AG04450 (cell line): ENCODE results near the gene CCND2. TPM values are rescaled to one million over a fixed set of nuclear protein-coding genes. Genes with fewer than 3 reads are reported as not detected.

Experiments
- CTCF ChIA-PET: fragments of 300-600, 350-600 bp; formaldehyde crosslinking; extraction: SDS; loops from one replicate; lab custom pipeline; 2022; ENCODE audit warnings: antibody characterized with exemption, inconsistent platforms; lab: Charles Lee
- POLR2A ChIA-PET: fragments of 350-600 bp; formaldehyde crosslinking; extraction: SDS; loops from one replicate; lab custom pipeline; 2021; ENCODE audit warnings: antibody characterized with exemption, inconsistent platforms; lab: Yijun Ruan, JAX
- DNase-seq: peaks from one replicate; pipeline ENCODE4 v3.0.0-alpha.2; 2011; ENCODE audit warnings: low read depth, low spot score
- H3K27ac ChIP-seq: one replicate; pipeline ENCODE4 v1.5.1; 2012; ENCODE audit warnings: low read depth, low read length, control low read depth
- H3K27me3 ChIP-seq: one replicate; pipeline ENCODE4 v1.6.0; 2012; ENCODE audit warnings: low read length; ENCODE audit not compliant: control insufficient read depth, insufficient read depth
- H3K4me3 ChIP-seq: 2 replicates; pipeline ENCODE4 v1.5.1; 2011; ENCODE audit warnings: mild to moderate bottlenecking, low read depth, low read length, control low read depth
- H3K9me3 ChIP-seq: 2 replicates; pipeline ENCODE4 v1.5.1; 2012; ENCODE audit warnings: low read length; ENCODE audit not compliant: control insufficient read depth, insufficient read depth
- polyA plus RNA-seq: library from polyadenylated mRNA; depleted of rRNA; stranded (reverse); fragments of >200 nt; gene quantifications from 2 replicates; pipeline ENCODE4 v1.2.3, GENCODE V29; 2011
- TF ChIP-seq, protein P1 (sequence below): IDR thresholded peaks from 2 replicates; pipeline ENCODE4 v1.5.1; 2011; ENCODE audit warnings: low read depth, low read length, control low read depth, inconsistent platforms

CCND2 gene
- polyA plus RNA-seq, 1 experiment, result 4.2 TPM

DNA sequence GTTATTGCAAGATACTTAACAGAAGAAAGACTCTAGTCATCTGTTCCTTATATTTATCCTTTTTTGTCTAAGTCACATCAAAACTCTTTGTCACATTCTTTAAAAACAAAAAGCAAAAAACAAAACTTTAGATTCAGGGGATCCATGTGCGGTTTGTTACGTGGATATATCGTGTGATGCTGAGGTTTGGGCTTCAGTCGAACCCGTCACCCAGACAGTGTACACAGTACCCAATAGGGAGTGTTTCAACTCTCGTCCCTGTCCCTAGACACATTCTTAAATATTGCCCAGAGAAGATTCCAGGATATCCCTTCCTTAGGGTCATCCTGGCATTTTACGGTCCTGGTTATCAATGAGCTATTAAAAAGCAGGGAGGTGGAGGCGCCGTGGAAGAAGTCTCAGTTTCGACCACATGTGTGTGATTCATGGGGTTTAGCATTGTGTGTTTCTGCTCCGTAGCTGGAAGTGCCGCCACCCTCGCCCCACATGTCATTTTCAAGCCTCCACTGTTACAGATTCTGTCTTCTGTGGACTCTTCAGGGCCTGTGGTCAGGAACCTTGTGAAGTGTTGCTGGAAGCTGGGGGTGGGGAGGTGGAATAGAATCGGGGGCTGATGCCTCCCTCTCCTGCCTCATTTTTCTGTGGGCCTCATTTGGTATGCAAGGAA, 19.9 kb downstream of the CCND2 start:
- H3K4me3 ChIP-seq, result no peak overlapping the region
- CTCF ChIA-PET, result interaction anchor here (0.8 to 3.3 kb wide), 2 partner anchors 12 to 16 kb away, joined by 3 to 18 read pairs; no protein-coding TSS in a partner anchor
- no peak overlapping the region for H3K27ac ChIP-seq
- peaks cover 3% of the 10 kb centered on the region for H3K27me3 ChIP-seq
- POLR2A ChIA-PET, result no interaction called here
- TF ChIP-seq, protein P1, sequence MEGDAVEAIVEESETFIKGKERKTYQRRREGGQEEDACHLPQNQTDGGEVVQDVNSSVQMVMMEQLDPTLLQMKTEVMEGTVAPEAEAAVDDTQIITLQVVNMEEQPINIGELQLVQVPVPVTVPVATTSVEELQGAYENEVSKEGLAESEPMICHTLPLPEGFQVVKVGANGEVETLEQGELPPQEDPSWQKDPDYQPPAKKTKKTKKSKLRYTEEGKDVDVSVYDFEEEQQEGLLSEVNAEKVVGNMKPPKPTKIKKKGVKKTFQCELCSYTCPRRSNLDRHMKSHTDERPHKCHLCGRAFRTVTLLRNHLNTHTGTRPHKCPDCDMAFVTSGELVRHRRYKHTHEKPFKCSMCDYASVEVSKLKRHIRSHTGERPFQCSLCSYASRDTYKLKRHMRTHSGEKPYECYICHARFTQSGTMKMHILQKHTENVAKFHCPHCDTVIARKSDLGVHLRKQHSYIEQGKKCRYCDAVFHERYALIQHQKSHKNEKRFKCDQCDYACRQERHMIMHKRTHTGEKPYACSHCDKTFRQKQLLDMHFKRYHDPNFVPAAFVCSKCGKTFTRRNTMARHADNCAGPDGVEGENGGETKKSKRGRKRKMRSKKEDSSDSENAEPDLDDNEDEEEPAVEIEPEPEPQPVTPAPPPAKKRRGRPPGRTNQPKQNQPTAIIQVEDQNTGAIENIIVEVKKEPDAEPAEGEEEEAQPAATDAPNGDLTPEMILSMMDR, result no peak
- H3K9me3 ChIP-seq, result no peaks in the 10 kb centered on the region
- no peak for DNase-seq

DNA sequence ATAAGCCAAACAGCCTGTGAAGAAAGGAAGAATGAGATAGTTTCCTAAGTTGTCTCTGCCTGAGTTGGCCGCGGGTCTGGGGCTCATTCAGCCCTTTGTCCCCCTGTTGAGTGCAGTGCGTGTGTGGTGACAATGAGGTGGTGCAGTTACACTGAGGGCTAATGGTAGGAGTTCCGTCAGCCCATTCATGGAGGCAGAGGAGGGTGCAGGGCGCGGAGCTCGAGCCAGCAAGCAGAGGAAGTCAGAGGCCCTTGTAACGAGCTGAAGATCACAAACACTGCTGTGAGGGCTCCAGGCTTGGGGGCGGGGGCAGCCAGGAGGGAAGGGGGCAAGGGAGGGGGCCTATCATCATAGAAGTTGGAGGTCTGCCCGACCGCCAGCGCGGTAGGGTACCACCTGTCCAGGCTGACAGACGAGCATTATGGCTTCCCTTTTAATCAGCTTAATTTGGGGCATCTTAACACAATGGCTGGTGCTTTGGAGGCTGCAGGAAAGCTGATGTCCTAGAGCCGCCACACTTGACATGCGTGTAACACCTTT, 20.5 kb downstream of the CCND2 start:
- Histone ChIP-seq H3K4me3 (no peak overlapping the region), H3K9me3 (no peaks in the 10 kb centered on the region), H3K27ac (no peak overlapping the region), H3K27me3 (peaks cover 3% of the 10 kb centered on the region)
- TF ChIP-seq, protein P1, result no peak
- DNase-seq, result no peak
- ChIA-PET POLR2A (no interaction called here), CTCF (interaction anchor here (0.7 to 3.3 kb wide), 3 partner anchors 14 to 187 kb away, joined by 3 to 18 read pairs (median 3); no protein-coding TSS in a partner anchor)

DNA sequence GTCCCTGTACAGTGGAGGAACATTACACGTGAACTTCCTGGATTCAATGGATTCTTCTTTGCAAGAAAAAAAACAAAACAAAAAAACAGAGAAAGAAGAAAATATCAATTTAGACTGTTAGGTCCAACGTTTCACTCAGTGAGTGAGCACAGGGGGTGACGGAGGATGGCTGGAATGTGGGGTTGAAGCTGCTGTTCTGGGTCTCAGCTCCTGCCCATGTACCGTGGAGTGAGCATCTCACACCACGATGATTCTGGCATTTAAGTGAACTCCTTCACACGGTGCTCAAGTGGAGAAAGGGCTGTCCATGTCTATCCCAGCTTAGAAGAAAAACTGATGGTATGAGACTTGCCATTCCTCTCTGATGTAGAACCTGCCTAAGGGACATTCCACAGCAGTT, 23.2 kb downstream of the CCND2 start:
- CTCF ChIA-PET, result interaction anchor here (1.3 kb wide), 1 partner anchor 411 kb away, joined by 8 read pairs; no protein-coding TSS in a partner anchor
- H3K27me3 ChIP-seq, result peaks cover 3% of the 10 kb centered on the region
- no peak overlapping the region for H3K4me3 ChIP-seq
- TF ChIP-seq, protein P1, result no peak
- no peaks in the 10 kb centered on the region for H3K9me3 ChIP-seq
- POLR2A ChIA-PET, result no interaction called here
- H3K27ac ChIP-seq, result no peak overlapping the region
- DNase-seq, result no peak

DNA sequence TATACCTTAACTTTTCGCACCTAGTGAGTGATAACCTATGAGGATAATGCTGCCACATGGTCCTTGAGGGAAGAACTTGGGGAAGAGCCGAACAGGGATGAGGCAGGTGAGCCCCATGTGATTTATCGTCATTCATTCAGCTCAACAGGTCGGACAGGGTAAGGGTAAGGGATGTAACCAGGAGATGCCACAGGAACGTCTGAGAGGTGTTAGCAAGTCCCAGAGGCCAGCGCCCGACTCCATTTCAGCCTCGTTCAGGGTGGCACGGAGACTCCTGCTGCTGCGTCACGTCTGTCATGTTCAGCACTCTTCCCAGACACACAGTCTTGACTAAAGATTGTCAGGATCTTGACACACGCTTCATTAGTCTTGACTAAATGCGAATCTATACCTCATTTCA, 24.1 kb downstream of the CCND2 start:
- CTCF ChIA-PET, result interaction anchor here (1.3 to 2.1 kb wide), 2 partner anchors 21 to 412 kb away, joined by 8 to 14 read pairs; no protein-coding TSS in a partner anchor
- H3K9me3 ChIP-seq, result no peaks in the 10 kb centered on the region
- POLR2A ChIA-PET, result no interaction called here
- no peak overlapping the region for H3K27ac ChIP-seq
- peaks cover 4% of the 10 kb centered on the region for H3K27me3 ChIP-seq
- TF ChIP-seq, protein P1, result no peak
- DNase-seq, result no peak
- H3K4me3 ChIP-seq, result no peak overlapping the region

DNA sequence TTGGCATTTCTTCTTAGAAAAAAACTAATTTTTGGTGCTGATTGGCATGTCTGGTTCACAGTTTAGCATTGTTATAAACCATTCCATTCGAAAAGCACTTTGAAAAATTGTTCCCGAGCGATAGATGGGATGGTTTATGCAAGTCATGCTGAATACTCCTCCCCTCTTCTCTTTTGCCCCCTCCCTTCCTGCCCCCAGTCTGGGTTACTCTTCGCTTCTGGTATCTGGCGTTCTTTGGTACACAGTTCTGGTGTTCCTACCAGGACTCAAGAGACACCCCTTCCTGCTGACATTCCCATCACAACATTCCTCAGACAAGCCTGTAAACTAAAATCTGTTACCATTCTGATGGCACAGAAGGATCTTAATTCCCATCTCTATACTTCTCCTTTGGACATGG, 27.3 kb downstream of the CCND2 start:
- ChIA-PET CTCF (interaction anchor here (0.9 kb wide), 1 partner anchor 11 kb away, joined by 3 read pairs; no protein-coding TSS in a partner anchor), POLR2A (no interaction called here)
- Histone ChIP-seq H3K4me3 (no peak overlapping the region), H3K27me3 (peaks cover 9% of the 10 kb centered on the region), H3K9me3 (no peaks in the 10 kb centered on the region), H3K27ac (no peak overlapping the region)
- no peak for DNase-seq
- TF ChIP-seq, protein P1, result no peak
